ENCODE measurements around the gene ZNF91.
"Not testable (repeated sequence)": the region's sequence is repeated elsewhere in the genome, so short reads cannot be mapped to it uniquely, and the experiment has no call there.

The ZNF91 gene

GRCh38 chr19:23394511-23394910 is 760 bp downstream of the ZNF91 start:
- peak in 1 of 2 donors; percentile 30 for DNase-seq

- no peak for DNase-seq
Observed at GRCh38 chr19:23393121-23393520, 2.1 kb downstream of the ZNF91 start.

DNA sequence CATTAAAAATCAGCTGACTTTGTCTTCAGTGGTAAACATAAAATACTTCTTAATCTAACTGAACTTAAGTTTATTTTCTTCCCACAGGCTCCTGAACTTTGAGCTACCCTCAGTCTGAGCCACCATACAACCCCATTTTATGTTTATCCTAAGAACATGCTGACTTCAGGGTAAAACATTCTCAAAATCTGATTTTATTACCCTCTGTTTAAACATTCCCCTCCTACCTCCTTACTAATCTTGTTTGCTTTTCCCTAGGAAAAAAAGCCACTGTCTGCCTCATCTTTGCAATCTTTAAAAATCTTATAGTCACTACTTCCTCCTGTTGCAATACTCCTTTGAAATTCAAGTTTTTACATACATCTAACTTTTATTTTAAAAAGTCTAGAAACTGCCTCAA is 4.0 kb downstream of the ZNF91 start:
- no peak for DNase-seq

DNA sequence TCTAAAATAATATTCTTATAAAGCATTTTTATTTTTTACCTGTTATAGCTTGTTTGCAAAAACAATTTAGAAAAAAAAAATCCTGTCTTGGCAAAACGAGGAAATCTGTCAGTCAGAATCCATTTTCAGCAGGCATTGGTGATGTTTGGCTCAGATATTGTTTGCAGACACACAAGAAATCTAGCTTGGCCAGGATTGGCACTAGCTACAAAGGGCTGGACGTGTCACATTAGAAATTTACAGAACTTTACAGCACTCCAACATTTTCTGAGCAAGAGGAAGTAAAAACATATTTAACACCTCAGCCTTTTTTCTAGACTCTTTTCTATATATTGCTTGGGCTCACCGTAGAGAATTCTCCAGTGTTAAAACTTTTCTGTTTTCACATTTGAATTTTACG is 9.9 kb downstream of the ZNF91 start:
- DNase-seq = no peak

DNA sequence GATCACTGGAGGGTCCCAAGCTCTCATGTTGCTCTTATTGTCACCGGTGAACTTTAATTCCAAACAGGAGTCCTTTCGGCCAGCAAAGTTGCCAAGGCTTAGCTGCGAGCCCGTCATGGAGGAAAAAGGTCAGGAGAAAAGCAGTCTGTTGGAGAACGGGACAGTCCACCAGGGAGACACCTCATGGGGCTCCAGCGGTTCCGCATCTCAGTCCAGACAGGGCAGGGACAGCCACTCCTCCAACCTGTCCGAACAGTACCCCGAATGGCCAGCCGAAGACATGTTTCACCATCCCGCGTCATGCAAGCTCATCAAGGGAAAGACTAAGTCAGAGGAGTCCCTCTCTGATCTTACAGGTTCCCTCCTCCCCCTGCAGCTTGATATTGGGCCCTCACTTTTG is 10.4 kb downstream of the ZNF91 start:
- DNase-seq = no peak

GRCh38 chr19:23384166-23384565 is 11.1 kb downstream of the ZNF91 start:
- DNase-seq = no peak

DNA sequence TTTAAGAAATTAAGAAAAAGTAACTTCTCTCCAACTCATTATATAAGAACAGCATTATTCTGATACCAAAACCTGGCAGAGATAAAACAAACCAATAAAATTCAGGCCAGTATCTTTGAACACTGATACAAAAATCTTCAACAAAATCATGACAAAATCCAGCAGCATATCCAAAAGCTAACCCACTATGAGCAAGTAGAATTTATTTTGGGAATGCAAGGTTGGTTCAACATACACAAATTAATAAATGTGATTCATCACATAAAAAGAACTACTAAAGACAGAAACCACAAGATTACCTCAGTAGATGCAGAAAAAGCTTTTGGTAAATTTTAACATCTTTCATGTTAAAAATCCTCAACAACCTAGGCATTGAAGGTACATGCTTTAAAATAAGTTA is 12.3 kb downstream of the ZNF91 start:
- DNase-seq = no peak

GRCh38 chr19:23381114-23381513 is 14.2 kb downstream of the ZNF91 start:
- DNase-seq = no peak

DNA sequence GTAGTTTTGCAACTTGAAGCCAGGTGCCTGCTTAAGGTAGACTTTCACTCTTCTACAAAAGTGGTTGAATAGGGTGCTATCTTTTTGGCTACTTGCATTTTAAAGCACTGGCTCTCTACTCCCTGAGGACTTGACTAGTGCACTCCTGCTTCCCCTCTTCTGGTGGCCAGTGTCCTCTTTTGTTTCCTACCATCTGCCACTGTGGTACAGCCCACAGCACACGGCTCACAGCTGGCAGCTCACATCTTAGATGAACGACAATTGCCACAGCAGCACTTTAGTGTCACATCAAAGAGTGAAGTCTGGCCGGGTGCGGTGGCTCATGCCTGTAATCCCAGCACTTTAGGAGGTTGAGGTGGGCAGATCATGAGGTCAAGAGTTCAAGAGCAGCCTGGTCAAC is 15.6 kb downstream of the ZNF91 start:
- DNase-seq = not testable (repeated sequence)

DNA sequence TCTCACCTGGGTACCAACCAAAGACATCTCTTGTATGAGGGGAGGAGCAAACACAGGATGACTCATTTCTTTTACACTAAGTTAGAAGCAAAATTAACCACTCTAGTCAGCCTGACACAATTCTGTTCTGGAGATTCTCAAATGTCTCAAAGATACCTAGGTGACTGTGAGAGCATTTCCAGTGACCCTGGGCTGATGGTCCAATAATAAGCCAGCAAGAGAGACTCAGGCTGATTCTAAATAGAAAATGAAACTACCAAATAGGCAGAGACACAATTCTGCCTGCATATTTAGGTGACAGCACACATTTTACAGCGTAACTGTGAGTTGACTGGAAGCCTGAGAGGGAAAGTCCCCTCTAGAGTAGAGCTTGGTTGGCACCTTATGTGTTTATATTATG is 16.3 kb downstream of the ZNF91 start:
- no peak for DNase-seq

DNA sequence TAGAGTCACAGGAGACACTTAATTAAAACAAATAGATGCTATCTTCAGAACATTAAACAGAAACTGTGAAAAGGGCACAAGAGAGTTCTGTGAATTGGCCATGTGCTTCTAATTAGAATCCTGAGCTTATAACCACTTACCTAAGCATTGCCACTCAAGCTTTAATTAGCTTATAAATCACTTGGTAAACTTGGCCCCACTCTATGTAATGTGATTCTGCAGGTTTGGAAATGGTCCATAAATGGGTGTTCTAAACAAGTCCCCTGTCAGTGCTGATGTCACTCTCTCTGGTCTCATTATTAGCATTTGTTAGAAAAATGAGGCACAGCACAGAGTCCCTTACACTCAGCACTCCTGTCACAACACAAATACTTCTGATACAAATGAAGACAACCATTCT is 18.0 kb downstream of the ZNF91 start:
- no peak for DNase-seq

GRCh38 chr19:23366437-23366836 is 28.8 kb downstream of the ZNF91 start:
- no peak for DNase-seq

- DNase-seq = not testable (repeated sequence)
Observed at GRCh38 chr19:23366031-23366430, 29.2 kb downstream of the ZNF91 start.

GRCh38 chr19:23365222-23365621 is 30.0 kb downstream of the ZNF91 start:
- DNase-seq = no peak

GRCh38 chr19:23361843-23362242 is 33.4 kb downstream of the ZNF91 start:
- DNase-seq = not testable (repeated sequence)

GRCh38 chr19:23351806-23352205 is 43.5 kb downstream of the ZNF91 start:
- DNase-seq = no peak

DNA sequence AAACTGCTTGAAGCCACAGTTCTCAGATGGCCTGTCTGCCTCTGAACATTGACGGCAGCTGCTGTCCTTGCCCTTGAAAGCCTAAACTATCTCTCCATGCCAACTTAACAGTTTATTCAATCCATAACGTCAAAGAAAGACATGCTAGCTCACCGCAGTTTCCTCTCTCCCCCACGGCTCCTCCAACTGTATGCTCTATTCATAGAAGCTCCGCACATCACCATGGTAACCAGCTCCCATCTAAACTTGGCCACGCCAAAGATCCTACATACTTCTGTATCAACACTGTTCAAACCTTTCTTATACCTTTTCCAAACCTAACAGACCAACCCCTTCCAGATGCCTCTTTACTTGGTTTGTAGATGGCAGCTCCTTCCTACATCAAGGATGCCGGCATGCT is 48.6 kb downstream of the ZNF91 start:
- no peak for DNase-seq

- no peak for DNase-seq
Observed at GRCh38 chr19:23345838-23346237, 49.4 kb downstream of the ZNF91 start.

GRCh38 chr19:23343434-23344010 is 51.7 kb downstream of the ZNF91 start:
- no peak for DNase-seq

DNA sequence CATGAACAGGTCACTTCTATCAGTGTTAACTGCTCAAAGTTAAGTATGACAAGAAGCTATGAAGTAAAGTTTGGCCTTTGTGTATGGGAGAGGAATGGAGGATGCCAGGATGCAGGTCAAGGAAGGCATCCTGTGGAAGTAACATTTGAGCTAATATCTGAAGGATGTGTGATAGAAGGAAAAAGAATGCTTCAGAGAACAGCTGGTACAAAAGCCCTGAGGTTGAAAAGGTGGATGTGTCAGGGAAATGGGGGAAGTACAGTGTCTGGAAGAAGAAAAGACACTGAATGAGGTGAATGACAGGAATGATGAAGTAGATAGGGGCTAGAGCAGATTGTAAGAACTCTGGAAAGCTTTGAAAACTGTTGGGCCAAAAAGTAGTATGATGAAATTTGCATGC is 67.1 kb downstream of the ZNF91 start:
- no peak for DNase-seq

GRCh38 chr19:23321953-23322549 is 73.2 kb downstream of the ZNF91 start:
- no peak for DNase-seq

DNA sequence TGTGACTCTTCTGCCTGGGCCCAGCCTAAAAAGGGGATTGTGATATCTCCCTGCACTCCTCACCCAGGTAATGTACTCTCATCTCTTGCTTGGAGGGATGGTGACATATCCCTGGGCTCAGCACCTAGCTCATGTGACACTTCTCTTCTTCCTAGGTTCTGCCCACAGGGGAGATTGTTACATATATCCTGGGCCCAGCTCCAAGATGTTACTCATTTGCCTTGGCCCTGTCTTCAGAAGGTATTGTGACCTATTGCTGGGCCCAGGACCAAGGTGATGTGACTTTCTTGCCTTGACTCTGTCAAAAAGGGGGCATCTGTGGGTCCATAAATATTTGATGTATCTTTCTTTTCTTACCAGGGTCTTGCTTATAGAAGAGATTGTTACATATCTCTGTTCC is 73.9 kb downstream of the ZNF91 start:
- not testable (repeated sequence) for DNase-seq

DNA sequence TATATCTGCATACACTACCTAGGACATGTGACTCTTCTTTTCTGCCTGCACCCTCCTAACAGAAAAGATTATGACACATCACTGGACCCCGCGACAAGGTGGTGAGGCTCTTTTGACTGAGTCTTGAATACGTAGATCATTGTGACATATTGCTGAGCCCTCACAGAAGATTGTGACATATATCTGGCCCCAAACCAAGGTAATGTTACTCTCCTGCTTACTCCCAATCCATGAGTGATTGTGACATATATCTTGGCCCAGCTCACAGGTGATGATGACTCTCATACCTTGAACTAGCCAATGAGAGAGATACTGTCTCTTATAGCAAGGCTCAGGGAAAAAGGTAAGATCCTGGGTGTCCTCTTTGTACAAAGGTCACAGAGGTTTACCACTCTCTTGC is 75.7 kb downstream of the ZNF91 start:
- not testable (repeated sequence) for DNase-seq

- DNase-seq = not testable (repeated sequence)
Observed at GRCh38 chr19:23318941-23319340, 76.3 kb downstream of the ZNF91 start.

DNA sequence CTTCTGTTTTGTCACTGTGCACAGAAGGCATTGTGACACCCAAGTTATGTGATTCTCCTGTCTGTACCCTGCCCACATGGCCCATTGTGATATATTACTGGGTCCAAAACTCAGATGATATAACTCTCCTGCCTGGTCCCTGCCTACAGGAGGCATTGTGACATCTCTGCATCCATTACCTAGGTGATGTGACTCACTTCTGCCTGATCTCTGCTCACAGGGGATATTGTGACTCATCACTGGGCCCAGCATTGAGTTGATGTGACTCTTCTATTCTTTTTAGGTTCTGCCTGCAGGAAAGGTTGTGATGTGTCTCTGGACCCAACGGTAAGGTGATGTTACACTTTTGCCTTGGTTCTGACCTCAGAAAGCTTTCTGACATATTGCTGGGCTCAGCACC is 77.1 kb downstream of the ZNF91 start:
- no peak for DNase-seq

Data from inflammatory macrophage (primary cell).